OCI-LY7 (cell line): Measurements from ENCODE around the gene RNF182. TPM values are rescaled to one million over a fixed set of nuclear protein-coding genes. Genes with fewer than 3 reads are reported as not detected.

Experiments used
- BruUV-seq: library from RNA; stranded (reverse); fragments of 400-500 nt; replicated peaks from 2 replicates; lab custom pipeline; 2021; lab: Mats Ljungman, UMichigan
- CTCF ChIA-PET: fragments of 300-600 bp; sonication (Branson Sonifier 250); formaldehyde crosslinking; loops from one replicate; lab custom pipeline; 2022; ENCODE audit warnings: antibody characterized with exemption; ENCODE audit not compliant: unreplicated experiment; lab: Charles Lee
- POLR2A ChIA-PET: fragments of 300-600 bp; sonication (Branson Sonifier 250); formaldehyde crosslinking; loops from one replicate; lab custom pipeline; 2022; ENCODE audit warnings: antibody characterized with exemption; lab: Charles Lee
- DNase-seq: peaks from one replicate; pipeline ENCODE4 v3.0.0-alpha.2; 2015; ENCODE audit warnings: low spot score
- H2AFZ ChIP-seq: fragments of 200-600 bp; sonication (generic), shearing (Covaris generic); 2 replicates; pipeline ENCODE4 v1.6.1; 2014; ENCODE audit warnings: mild to moderate bottlenecking, antibody characterized with exemption, low read length, moderate library complexity
- H3K27ac ChIP-seq: fragments of 200-600 bp; sonication (generic); 2 replicates; pipeline ENCODE4 v1.5.1; 2014; ENCODE audit warnings: mixed run types, low read depth, mild to moderate bottlenecking, moderate library complexity, low read length, inconsistent platforms; ENCODE audit not compliant: poor library complexity, severe bottlenecking
- H3K36me3 ChIP-seq: fragments of 200-600 bp; sonication (generic); 2 replicates; pipeline ENCODE4 v1.6.1; 2014; ENCODE audit warnings: mild to moderate bottlenecking, antibody characterized with exemption, low read length, moderate library complexity, mixed read lengths; ENCODE audit not compliant: insufficient read depth
- H3K4me1 ChIP-seq: fragments of 200-600 bp; sonication (generic); 2 replicates; pipeline ENCODE4 v1.5.1; 2014; ENCODE audit warnings: mild to moderate bottlenecking, low read length; ENCODE audit not compliant: insufficient read depth, poor library complexity, severe bottlenecking
- H3K4me2 ChIP-seq: fragments of 200-600 bp; sonication (generic); 2 replicates; pipeline ENCODE4 v1.6.1; 2014; ENCODE audit warnings: mild to moderate bottlenecking, low read length
- H3K4me3 ChIP-seq: fragments of 200-600 bp; sonication (generic); 2 replicates; pipeline ENCODE4 v1.5.1; 2014; ENCODE audit warnings: mild to moderate bottlenecking, low read depth, low read length; ENCODE audit not compliant: poor library complexity, severe bottlenecking
- H3K79me2 ChIP-seq: fragments of 200-600 bp; sonication (generic); 2 replicates; pipeline ENCODE4 v1.6.1; 2016; ENCODE audit warnings: low read depth, mild to moderate bottlenecking, low read length, moderate library complexity, mixed read lengths; ENCODE audit not compliant: insufficient read depth
- H3K9me2 ChIP-seq: fragments of 200-600 bp; sonication (generic); 2 replicates; pipeline ENCODE4 v1.6.1; 2016; ENCODE audit warnings: mild to moderate bottlenecking, low read length, mixed read lengths; ENCODE audit not compliant: insufficient read depth
- H3K9me3 ChIP-seq: fragments of 200-600 bp; sonication (generic); 2 replicates; pipeline ENCODE4 v1.6.1; 2014; ENCODE audit warnings: mild to moderate bottlenecking, mixed run types, low read length, mixed read lengths
- H4K20me1 ChIP-seq: fragments of 200-600 bp; sonication (generic); 2 replicates; pipeline ENCODE4 v1.6.1; 2014; ENCODE audit warnings: mild to moderate bottlenecking, antibody characterized with exemption, low read length, moderate library complexity, mixed read lengths; ENCODE audit not compliant: insufficient read depth
- EZH2phosphoT487 ChIP-seq: fragments of 200-600 bp; sonication (generic); IDR thresholded peaks from 2 replicates; pipeline ENCODE4 v1.6.1; 2018; ENCODE audit warnings: low read depth, borderline replicate concordance, mild to moderate bottlenecking, mixed run types, antibody characterized with exemption, low read length, moderate library complexity, mixed read lengths
- intact Hi-C: fragments of 100-400 bp; cut with micrococcal nuclease; formaldehyde crosslinking; loops from one replicate; pipeline ENCODE4 v1.10.0; 2022; ENCODE audit not compliant: unreplicated experiment
- total RNA-seq, 2 experiments: library from RNA; depleted of rRNA in 1 of 2; stranded (reverse); fragments of >200 nt in 1 of 2; shearing (Covaris generic) in 1 of 2; gene quantifications; 2 replicates each; pipeline ENCODE4 v1.2.3, GENCODE V29; 2014 to 2022
- TF ChIP-seq, protein P1 (sequence below): fragments of 200-600 bp; sonication (generic); conservative IDR thresholded peaks from 2 replicates; pipeline ENCODE4 v1.5.1; 2014; ENCODE audit warnings: mild to moderate bottlenecking, antibody characterized with exemption, low read length, moderate library complexity, mixed read lengths

RNF182 gene
- total RNA-seq, 2 experiments from 2014 or later, result not detected

GRCh38 chr6:13902922-13903321, 21.8 kb upstream of the RNF182 start:
- DNase-seq, result no peak
- TF ChIP-seq, protein P1, sequence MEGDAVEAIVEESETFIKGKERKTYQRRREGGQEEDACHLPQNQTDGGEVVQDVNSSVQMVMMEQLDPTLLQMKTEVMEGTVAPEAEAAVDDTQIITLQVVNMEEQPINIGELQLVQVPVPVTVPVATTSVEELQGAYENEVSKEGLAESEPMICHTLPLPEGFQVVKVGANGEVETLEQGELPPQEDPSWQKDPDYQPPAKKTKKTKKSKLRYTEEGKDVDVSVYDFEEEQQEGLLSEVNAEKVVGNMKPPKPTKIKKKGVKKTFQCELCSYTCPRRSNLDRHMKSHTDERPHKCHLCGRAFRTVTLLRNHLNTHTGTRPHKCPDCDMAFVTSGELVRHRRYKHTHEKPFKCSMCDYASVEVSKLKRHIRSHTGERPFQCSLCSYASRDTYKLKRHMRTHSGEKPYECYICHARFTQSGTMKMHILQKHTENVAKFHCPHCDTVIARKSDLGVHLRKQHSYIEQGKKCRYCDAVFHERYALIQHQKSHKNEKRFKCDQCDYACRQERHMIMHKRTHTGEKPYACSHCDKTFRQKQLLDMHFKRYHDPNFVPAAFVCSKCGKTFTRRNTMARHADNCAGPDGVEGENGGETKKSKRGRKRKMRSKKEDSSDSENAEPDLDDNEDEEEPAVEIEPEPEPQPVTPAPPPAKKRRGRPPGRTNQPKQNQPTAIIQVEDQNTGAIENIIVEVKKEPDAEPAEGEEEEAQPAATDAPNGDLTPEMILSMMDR, result no peak
- POLR2A ChIA-PET, result interaction anchor here (0.7 kb wide), 1 partner anchor 17 kb away, joined by 3 read pairs; no protein-coding TSS in a partner anchor

GRCh38 chr6:13903364-13903763, 21.4 kb upstream of the RNF182 start:
- ChIA-PET CTCF (no interaction called here), POLR2A (interaction anchor here (0.7 kb wide), 1 partner anchor 16 kb away, joined by 3 read pairs; no protein-coding TSS in a partner anchor)
- Histone ChIP-seq H3K79me2 (no peaks in the 10 kb centered on the region), H3K9me3 (no peaks in the 10 kb centered on the region), H3K36me3 (no peaks in the 10 kb centered on the region), H3K4me2 (no peak overlapping the region), H2AFZ (no peak overlapping the region), H4K20me1 (no peaks in the 10 kb centered on the region), H3K4me1 (no peaks in the 10 kb centered on the region), H3K9me2 (no peaks in the 10 kb centered on the region), H3K27ac (no peak overlapping the region), H3K4me3 (no peak overlapping the region)
- DNase-seq, result no peak
- no TSS peak for BruUV-seq
- intact Hi-C loops, result no loop called here
- TF ChIP-seq EZH2phosphoT487, result no peak
- TF ChIP-seq, protein P1, result no peak

More at GRCh38 chr6:13902922-13903321, 21.8 kb upstream of the RNF182 start:
- Histone ChIP-seq H3K79me2 (no peaks in the 10 kb centered on the region), H3K9me2 (no peaks in the 10 kb centered on the region), H2AFZ (no peak overlapping the region), H3K4me1 (no peaks in the 10 kb centered on the region), H3K9me3 (no peaks in the 10 kb centered on the region), H3K27ac (no peak overlapping the region), H4K20me1 (no peaks in the 10 kb centered on the region), H3K4me2 (no peak overlapping the region), H3K36me3 (no peaks in the 10 kb centered on the region), H3K4me3 (no peak overlapping the region)
- no TSS peak for BruUV-seq
- CTCF ChIA-PET, result no interaction called here
- intact Hi-C loops, result no loop called here

DNA sequence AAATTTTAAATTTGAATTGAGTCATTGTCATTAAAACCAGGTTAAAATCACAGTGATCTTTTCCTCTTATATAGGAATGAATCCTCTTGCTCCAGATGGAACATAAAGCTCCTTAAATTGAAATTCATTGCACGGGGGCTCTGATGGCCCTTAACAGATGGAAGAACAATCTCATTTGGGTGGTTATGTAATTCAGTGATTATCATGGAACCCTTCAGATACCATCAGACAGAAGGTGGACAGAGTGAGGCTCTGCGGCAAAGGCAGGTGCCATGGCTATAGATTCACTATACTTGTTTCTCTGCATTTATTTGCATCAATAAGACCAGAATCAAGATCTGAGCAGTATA, 17.8 kb upstream of the RNF182 start:
- no TSS peak for BruUV-seq
- TF ChIP-seq EZH2phosphoT487, result no peak
- TF ChIP-seq, protein P1, result no peak
- Histone ChIP-seq H4K20me1 (no peaks in the 10 kb centered on the region), H3K4me1 (no peaks in the 10 kb centered on the region), H3K79me2 (no peaks in the 10 kb centered on the region), H3K9me3 (no peaks in the 10 kb centered on the region), H3K36me3 (no peaks in the 10 kb centered on the region), H3K4me2 (no peak overlapping the region), H3K27ac (no peak overlapping the region), H2AFZ (no peak overlapping the region), H3K9me2 (no peaks in the 10 kb centered on the region), H3K4me3 (no peak overlapping the region)
- ChIA-PET CTCF (no interaction called here), POLR2A (interaction anchor here (1.0 kb wide), 1 partner anchor 156 kb away, joined by 3 read pairs; no protein-coding TSS in a partner anchor)
- intact Hi-C loops, result no loop called here
- DNase-seq, result no peak
